HCT116 (cell line): ENCODE data around the gene NT5DC3. TPM values are rescaled to one million over a fixed set of nuclear protein-coding genes. Genes with fewer than 3 reads are reported as not detected.

Experiments used
- ATAC-seq: fragments of 200-7000 bp; cut with Tn5 transposase; 2 replicates; pipeline ENCODE4 v1.9.1; 2020; ENCODE audit warnings: mild to moderate bottlenecking, moderate library complexity
- BruUV-seq: library from RNA; stranded (reverse); fragments of 400-500 nt; replicated peaks from 2 replicates; lab custom pipeline; 2021; lab: Mats Ljungman, UMichigan
- CTCF ChIA-PET: fragments of 300-600 bp; sonication (Branson Sonifier 250); formaldehyde crosslinking; loops from one replicate; lab custom pipeline; 2021; ENCODE audit warnings: antibody characterized with exemption; lab: Charles Lee
- POLR2A ChIA-PET: fragments of 300-600, 350-600 bp; sonication (Branson Sonifier 250); formaldehyde crosslinking; loops from one replicate; lab custom pipeline; 2021; ENCODE audit warnings: antibody characterized with exemption; lab: Charles Lee
- RAD21 ChIA-PET, 2 experiments: fragments of 300-600 bp; sonication (Branson Sonifier 250); formaldehyde crosslinking; loops; one replicate each; lab custom pipeline; 2023; ENCODE audit warnings: low total read pairs in 2 of 2; ENCODE audit not compliant: uncharacterized antibody in 2 of 2, unreplicated experiment in 2 of 2, low non-redundant PET in 1 of 2; lab: Charles Lee
- DNase-seq: peaks from one replicate; pipeline ENCODE4 v3.0.0-alpha.2; 2010; ENCODE audit warnings: low read depth, low spot score
- H2AFZ ChIP-seq: fragments of 200-600 bp; shearing (Covaris generic), sonication (generic); 2 replicates; pipeline ENCODE4 v1.6.1; 2017; ENCODE audit warnings: low read depth, mixed run types, mixed read lengths, antibody characterized with exemption, low read length; ENCODE audit not compliant: poor library complexity, severe bottlenecking
- H3K27ac ChIP-seq: 2 replicates; pipeline ENCODE4 v1.5.1; 2012; ENCODE audit warnings: low read depth, low read length
- H3K27me3 ChIP-seq: fragments of 200-600 bp; sonication (generic); 2 replicates; pipeline ENCODE4 v1.6.1; 2016; ENCODE audit warnings: mixed run types, low read length, mixed read lengths; ENCODE audit not compliant: insufficient read depth
- H3K36me3 ChIP-seq, 2 experiments: fragments of 200-500 bp in 1 of 2; fragments of 200-600 bp in 1 of 2; sonication (Bioruptor generic) in 1 of 2; sonication (generic) in 1 of 2; 2 replicates each; pipeline versions ENCODE4 v1.5.1 to v1.6.1; 2014 to 2016; ENCODE audit warnings: low read length in 2 of 2, inconsistent platforms in 1 of 2, mixed read lengths in 1 of 2, mixed run types in 1 of 2; ENCODE audit not compliant: insufficient read depth in 2 of 2, control insufficient read depth in 1 of 2
- H3K4me1 ChIP-seq, 2 experiments: fragments of 200-600 bp in 1 of 2; sonication (generic) in 1 of 2; 2 replicates each; pipeline versions ENCODE4 v1.5.1 to v1.6.1; 2012 to 2017; ENCODE audit warnings: low read length in 2 of 2, inconsistent platforms in 1 of 2, mild to moderate bottlenecking in 1 of 2, mixed read lengths in 1 of 2, mixed run types in 1 of 2, moderate library complexity in 1 of 2; ENCODE audit not compliant: insufficient read depth in 2 of 2, control insufficient read depth in 1 of 2
- H3K4me2 ChIP-seq: fragments of 200-600 bp; sonication (generic); 2 replicates; pipeline ENCODE4 v1.6.1; 2017; ENCODE audit warnings: mixed run types, low read length, mixed read lengths
- H3K4me3 ChIP-seq, 2 experiments: fragments of 200-600 bp in 1 of 2; sonication (generic) in 1 of 2; replicated peaks in 1 of 2; 2 replicates each; pipeline ENCODE4 v1.5.1; 2011 to 2016; ENCODE audit warnings: low read length in 2 of 2, control low read depth in 1 of 2, low read depth in 1 of 2, mild to moderate bottlenecking in 1 of 2, mixed read lengths in 1 of 2, mixed run types in 1 of 2
- H3K79me2 ChIP-seq: fragments of 200-600 bp; sonication (generic); 2 replicates; pipeline ENCODE4 v1.6.1; 2017; ENCODE audit warnings: mild to moderate bottlenecking, mixed run types, low read length, moderate library complexity, mixed read lengths; ENCODE audit not compliant: insufficient read depth
- H3K9ac ChIP-seq: fragments of 200-600 bp; sonication (generic); 2 replicates; pipeline ENCODE4 v1.6.1; 2016; ENCODE audit warnings: low read length, mixed read lengths
- H3K9me2 ChIP-seq: fragments of 200-600 bp; sonication (generic), shearing (Covaris generic); 2 replicates; pipeline ENCODE4 v1.6.1; 2017; ENCODE audit warnings: mixed run types, mild to moderate bottlenecking, moderate library complexity; ENCODE audit not compliant: insufficient read depth
- H3K9me3 ChIP-seq, 2 experiments: fragments of 200-500 bp in 1 of 2; fragments of 200-600 bp in 1 of 2; sonication (Bioruptor generic) in 1 of 2; sonication (generic) in 1 of 2; 2 replicates each; pipeline ENCODE4 v1.6.1; 2014 to 2017; ENCODE audit warnings: low read length in 2 of 2, mixed read lengths in 2 of 2, inconsistent platforms in 1 of 2, low read depth in 1 of 2, mild to moderate bottlenecking in 1 of 2, mixed run types in 1 of 2, moderate library complexity in 1 of 2; ENCODE audit not compliant: control insufficient read depth in 1 of 2, insufficient read depth in 1 of 2
- H4K20me1 ChIP-seq: fragments of 200-600 bp; sonication (generic), shearing (Covaris generic); 2 replicates; pipeline ENCODE4 v1.6.1; 2017; ENCODE audit warnings: mixed run types, mild to moderate bottlenecking, moderate library complexity; ENCODE audit not compliant: insufficient read depth
- ATF3 ChIP-seq: IDR thresholded peaks from 2 replicates; pipeline ENCODE4 v1.6.1; 2012
- CTCF ChIP-seq, 3 experiments: fragments of 200-600 bp in 1 of 3; sonication (generic) in 1 of 3; IDR thresholded peaks in 2 of 3; conservative IDR thresholded peaks in 1 of 3; 2 replicates each; pipeline ENCODE4 v1.5.1; 2012 to 2017; ENCODE audit warnings: low read depth in 2 of 3, low read length in 2 of 3, antibody characterized with exemption in 1 of 3, borderline replicate concordance in 1 of 3, control low read depth in 1 of 3, mild to moderate bottlenecking in 1 of 3, mixed read lengths in 1 of 3, mixed run types in 1 of 3, moderate library complexity in 1 of 3; ENCODE audit not compliant: insufficient read depth in 1 of 3
- EZH2phosphoT487 ChIP-seq: fragments of 200-600 bp; IDR thresholded peaks from 2 replicates; pipeline ENCODE4 v1.6.1; 2018; ENCODE audit warnings: antibody characterized with exemption, borderline replicate concordance
- FOSL1 ChIP-seq: IDR thresholded peaks from 2 replicates; pipeline ENCODE4 v1.6.1; 2012; ENCODE audit warnings: low read depth
- JUND ChIP-seq: IDR thresholded peaks from 2 replicates; pipeline ENCODE4 v1.6.1; 2012
- RAD21 ChIP-seq: IDR thresholded peaks from 2 replicates; pipeline ENCODE4 v1.6.1; 2012; ENCODE audit warnings: low read depth, mild to moderate bottlenecking
- SIN3A ChIP-seq: IDR thresholded peaks from 2 replicates; pipeline ENCODE4 v1.6.1; 2012; ENCODE audit warnings: low read depth
- YY1 ChIP-seq: IDR thresholded peaks from 2 replicates; pipeline ENCODE4 v1.6.1; 2011; ENCODE audit warnings: low read length, low read depth, moderate library complexity, mild to moderate bottlenecking; ENCODE audit not compliant: insufficient replicate concordance; ENCODE audit errors: extremely low read depth
- ZFX ChIP-seq: fragments of 450-650 bp; IDR thresholded peaks from 2 replicates; pipeline ENCODE4 v1.6.1; 2017
- intact Hi-C: fragments of 100-400 bp; cut with micrococcal nuclease; formaldehyde crosslinking; loops from 2 replicates; pipeline ENCODE4 v1.10.0; 2022
- total RNA-seq: library from RNA; stranded (reverse); gene quantifications from one replicate; pipeline ENCODE4 v1.2.1, GENCODE V29; 2021; ENCODE audit not compliant: unreplicated experiment

Gene NT5DC3
- total RNA-seq, 1 experiment from 2014 or later: 18.7 TPM

GRCh38 chr12:103780093-103780440 lies 61.0 kb downstream of the NT5DC3 start:
- no peak overlapping the region for H3K9ac ChIP-seq
- H3K79me2 ChIP-seq: no peaks in the 10 kb centered on the region
- H3K36me3 ChIP-seq: peaks cover 20 to 52% of the 10 kb centered on the region in 2 experiments
- intact Hi-C loops: no loop called here
- RAD21 ChIA-PET: no interaction called here
- DNase-seq (no peak), ATAC-seq (no peak)
- no peak overlapping the region for H3K27ac ChIP-seq
- H2AFZ ChIP-seq: no peak overlapping the region
- CTCF ChIA-PET: no interaction called here
- no peak overlapping the region for H3K4me3 ChIP-seq
- no peaks in the 10 kb centered on the region for H3K9me3 ChIP-seq
- peaks cover 4 to 9% of the 10 kb centered on the region in 2 experiments; a peak in 2 of 4 replicates for H3K4me1 ChIP-seq
- BruUV-seq: no TSS peak
- TF ChIP-seq ATF3: no peak
- no peak for TF ChIP-seq FOSL1
- no peak for TF ChIP-seq JUND
- no peak for TF ChIP-seq ZFX
- TF ChIP-seq YY1: no peak
- no peak for TF ChIP-seq SIN3A
- TF ChIP-seq EZH2phosphoT487: no peak
- no peak for TF ChIP-seq CTCF (IDR thresholded peaks at IDR 0.05 in 2 of 3, conservative IDR thresholded peaks at IDR 0.05 in 1 of 3; ENCODE audit: borderline replicate concordance in 1 of 3, insufficient read depth in 1 of 3, low read depth in 2 of 3, low read length in 2 of 3)
- TF ChIP-seq RAD21: no peak
- H4K20me1 ChIP-seq: no peaks in the 10 kb centered on the region
- POLR2A ChIA-PET: no interaction called here
- no peaks in the 10 kb centered on the region for H3K27me3 ChIP-seq
- H3K9me2 ChIP-seq: no peaks in the 10 kb centered on the region
- H3K4me2 ChIP-seq: no peak overlapping the region; the same call in 1 of the 2 replicates
